Muscle of back (tissue), 11 donors: ENCODE data around the gene TREH. TPM values are rescaled to one million over a fixed set of nuclear protein-coding genes. Genes with fewer than 3 reads are reported as not detected.
"Not testable (repeated sequence)": the region's sequence is repeated elsewhere in the genome, so short reads cannot be mapped to it uniquely, and the experiment has no call there.

Experiments used
- DNase-seq, 3 donors: peaks; one replicate each; pipeline versions ENCODE4 v3.0.0 to v3.0.0-alpha.2; 2013
- polyA plus RNA-seq, 10 donors: library from polyadenylated mRNA; unstranded; fragments of 120-200 nt; gene quantifications; one replicate each; pipeline ENCODE4 v1.2.1, GENCODE V29; 2013; ENCODE audit not compliant: insufficient read length in 10 of 10

TREH gene
- polyA plus RNA-seq, 10 donors = 0.05 to 0.75 (median 0.27) TPM; not detected in 1

- peak in 1 of 3 donors; percentile 60 for DNase-seq
These were observed 67.1 kb downstream of the TREH start for GRCh38 chr11:118612378-118612777.

GRCh38 chr11:118611433-118611795 lies 68.0 kb downstream of the TREH start:
- not testable (repeated sequence) for DNase-seq

GRCh38 chr11:118610773-118611432 lies 68.5 kb downstream of the TREH start:
- peak in 2 of 3 donors; percentile 81 to 88 for DNase-seq

GRCh38 chr11:118610225-118610772 lies 69.2 kb downstream of the TREH start:
- peak in 1 of 3 donors; percentile 70 for DNase-seq

- DNase-seq = peak in 1 of 3 donors; percentile 79
These were observed 69.8 kb downstream of the TREH start for GRCh38 chr11:118609380-118610224.

- peak in 2 of 3 donors; percentile 59 to 86 for DNase-seq
These were observed 70.9 kb downstream of the TREH start for GRCh38 chr11:118608360-118609227.

GRCh38 chr11:118607401-118608359 lies 71.8 kb downstream of the TREH start, which contains the start of gene PHLDB1:
Gene PHLDB1 (plus strand): TSS chr11:118607615. CDS start chr11:118613837, 6,222 bp downstream.
- DNase-seq = peak in 2 of 3 donors; percentile 64 to 88

Other genes starting within 250 kb of the TREH start
- 10 to 100 TPM; 22.6 to 34.0 (median 28.4) TPM for gene KMT2A, start 243.2 kb downstream of the TREH start, polyA plus RNA-seq
- gene TTC36, start 152.2 kb downstream of the TREH start, polyA plus RNA-seq = 1 to 10 TPM in 9 of 10 donors, under 1 TPM in 1; 0.64 to 2.3 (median 1.8) TPM
- gene TMEM25, start 148.5 kb downstream of the TREH start, polyA plus RNA-seq = 10 to 100 TPM; 14.1 to 22.2 (median 16.3) TPM
- gene IFT46, start 113.7 kb downstream of the TREH start, polyA plus RNA-seq = 10 to 100 TPM; 17.3 to 25.7 (median 20.6) TPM
- 100 to 1,000 TPM; 128 to 165 (median 147) TPM for gene ARCN1, start 107.2 kb downstream of the TREH start, polyA plus RNA-seq
- 100 to 1,000 TPM in 1 of 10 donors, 10 to 100 TPM in 9; 73.1 to 113 (median 83.4) TPM for gene PHLDB1, start 72.0 kb downstream of the TREH start, polyA plus RNA-seq
- 10 to 100 TPM; 61.9 to 92.0 (median 81.8) TPM for gene DDX6, start 111.5 kb upstream of the TREH start, polyA plus RNA-seq
- under 1 TPM in 5 of 10 donors, not detected in 5; 0.04 to 0.11 (median 0.06) TPM for gene CXCR5, start 204.2 kb upstream of the TREH start, polyA plus RNA-seq
- 10 to 100 TPM; 48.2 to 88.1 (median 62.4) TPM for gene BCL9L, start 246.3 kb upstream of the TREH start, polyA plus RNA-seq